NCI-H2107 treated with DMSO at 0.1 percent for 48 hours (cell line): ENCODE data around the gene CNGA1.

Source experiments
- DNase-seq: peaks from one replicate; lab custom pipeline; 2025; ENCODE audit not compliant: unreplicated experiment; lab: John Stamatoyannopoulos, UW

CNGA1 gene

DNA sequence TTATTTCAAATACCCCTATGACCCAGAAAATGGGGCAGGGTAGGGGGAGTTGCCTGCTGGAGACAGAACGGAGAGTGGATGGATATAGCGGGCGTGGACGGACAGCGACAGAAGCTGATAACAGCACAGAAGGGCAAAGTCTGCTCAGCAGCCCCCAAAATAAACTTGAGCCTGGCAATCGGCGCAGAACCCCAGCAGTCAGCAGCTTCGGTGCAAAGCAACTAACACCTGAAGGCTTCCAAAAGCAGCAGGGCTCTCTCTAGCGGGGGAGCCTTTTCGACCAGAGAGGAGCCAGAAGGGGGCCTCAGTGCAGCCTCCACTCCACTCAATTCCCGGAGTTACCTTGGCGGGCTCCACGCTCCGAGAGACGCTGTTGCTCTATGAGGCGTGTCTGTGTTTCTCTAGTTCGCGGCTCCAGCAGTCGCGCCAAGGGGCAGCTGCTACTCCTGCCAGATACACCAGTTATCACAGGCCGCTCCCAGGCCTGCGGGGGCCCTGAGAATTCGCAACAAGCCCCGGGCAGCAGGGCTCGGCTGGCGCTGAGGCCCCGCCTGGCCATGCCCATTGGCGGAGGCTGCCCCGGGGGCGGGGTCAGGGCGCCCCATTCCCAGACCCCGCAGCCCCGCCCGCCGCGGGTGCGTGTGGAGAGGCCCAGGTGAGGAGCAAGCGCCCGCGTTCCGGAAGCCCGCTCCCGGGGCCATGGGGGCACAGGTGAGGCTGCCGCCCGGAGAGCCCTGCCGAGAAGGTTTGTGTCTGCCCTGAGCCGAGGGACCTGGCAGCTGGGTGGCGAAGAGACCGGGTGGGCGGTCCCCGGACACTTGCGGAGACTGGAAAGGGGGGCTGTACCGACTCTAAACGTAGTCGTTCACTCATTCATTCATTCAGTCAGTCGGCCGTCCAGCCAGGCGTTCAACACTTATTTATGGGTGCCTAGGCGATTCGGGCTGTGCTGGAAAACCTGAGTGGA is at the start of gene CNGA1, which contains the start of gene NIPAL1:
CNGA1 (minus strand) TSS at position 541 of the 967 bp plus-strand sequence. CDS start 63,992 bp downstream, outside the sequence.
NIPAL1 (plus strand) TSS at position 632 of the 967 bp plus-strand sequence; CDS start at position 700, 68 bp downstream.
- DNase-seq, result peak; percentile 63

DNA sequence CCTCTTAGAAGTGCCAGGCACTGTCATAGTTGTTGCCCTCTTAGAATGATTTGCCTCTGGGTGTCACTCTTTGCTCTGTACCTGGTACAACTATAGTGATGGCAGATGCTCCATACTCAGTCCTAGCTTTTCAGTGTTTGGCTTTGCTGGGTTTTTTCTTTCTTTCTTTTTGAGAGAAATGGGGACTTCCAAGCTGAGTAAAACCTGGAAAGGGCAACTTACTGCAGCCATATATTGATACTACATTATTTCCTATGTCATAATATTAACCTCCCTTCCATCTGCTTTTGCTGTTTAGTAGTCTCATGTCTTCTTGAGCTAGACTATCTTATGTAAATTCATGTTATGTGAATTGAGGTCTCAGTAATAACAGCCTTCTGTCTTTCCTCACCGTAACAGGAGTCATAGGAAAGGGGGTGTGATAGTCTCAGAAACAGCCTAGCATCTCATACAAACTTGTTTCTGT is 49.1 kb upstream of the CNGA1 start:
- no peak for DNase-seq

- no peak for DNase-seq
These were observed 47.9 kb upstream of the CNGA1 start for GRCh38 chr4:48064349-48064748.

DNA sequence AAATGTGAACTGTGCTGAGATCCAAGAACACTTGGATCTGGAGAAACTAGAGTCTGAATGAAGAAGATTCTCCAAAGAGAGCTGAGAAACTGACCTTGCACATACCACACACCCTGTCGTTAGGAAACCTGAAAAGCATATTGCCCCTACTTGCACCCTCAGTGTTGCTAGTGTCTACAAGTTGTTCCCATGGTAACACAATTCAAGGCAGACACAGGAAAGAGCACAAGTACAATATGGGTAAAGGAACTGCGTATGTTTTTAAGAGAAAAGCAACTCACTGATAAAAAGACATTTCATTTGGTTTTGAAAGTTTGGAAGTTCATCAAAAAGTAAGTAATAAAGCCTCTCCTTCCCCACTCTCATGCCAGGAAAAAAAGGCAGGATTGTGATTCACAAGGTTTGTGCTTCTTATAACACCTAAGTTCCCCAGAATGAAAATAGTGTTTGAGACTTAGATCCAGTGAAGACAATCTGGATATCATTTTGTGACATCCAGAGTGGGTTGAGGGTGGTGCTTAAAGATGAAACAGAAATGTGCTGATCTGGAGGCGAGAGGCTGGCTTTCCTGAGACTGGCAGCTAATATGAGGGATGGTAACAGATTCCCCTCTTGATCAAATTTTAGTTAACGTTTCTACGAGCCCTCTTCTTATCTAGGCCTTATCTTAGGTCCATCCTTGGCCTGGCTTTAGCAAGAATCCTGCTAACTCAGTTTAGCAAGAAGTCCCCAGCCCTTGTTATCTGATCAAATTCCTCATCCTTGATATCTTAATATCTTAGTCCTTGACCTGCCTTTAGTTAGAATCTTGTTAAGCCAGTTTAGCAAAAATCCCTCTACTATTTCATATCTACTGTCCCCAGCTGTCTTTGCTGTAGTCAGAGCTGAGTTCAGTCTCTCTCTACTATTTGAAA is 42.4 kb upstream of the CNGA1 start:
- DNase-seq, result no peak

DNA sequence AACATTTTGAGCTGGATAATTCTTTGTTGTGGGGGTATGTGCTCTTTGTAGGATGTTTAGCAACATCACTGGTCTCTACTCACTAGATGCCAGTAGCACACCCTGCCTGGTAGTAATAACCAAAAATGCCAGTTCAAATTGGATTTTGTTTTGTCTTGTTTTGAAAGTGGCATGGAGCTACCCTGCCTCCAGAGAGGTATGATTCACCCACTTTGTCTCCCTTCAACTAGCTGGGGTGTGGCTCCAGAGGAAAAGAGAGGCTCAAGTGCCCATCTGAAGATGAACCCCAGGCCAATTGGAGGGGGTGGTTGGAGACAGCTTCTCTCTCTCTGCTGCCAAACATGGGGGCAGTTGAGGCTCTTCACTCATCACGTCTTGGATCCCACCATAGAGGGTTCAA is 34.6 kb upstream of the CNGA1 start:
- DNase-seq, result no peak

DNA sequence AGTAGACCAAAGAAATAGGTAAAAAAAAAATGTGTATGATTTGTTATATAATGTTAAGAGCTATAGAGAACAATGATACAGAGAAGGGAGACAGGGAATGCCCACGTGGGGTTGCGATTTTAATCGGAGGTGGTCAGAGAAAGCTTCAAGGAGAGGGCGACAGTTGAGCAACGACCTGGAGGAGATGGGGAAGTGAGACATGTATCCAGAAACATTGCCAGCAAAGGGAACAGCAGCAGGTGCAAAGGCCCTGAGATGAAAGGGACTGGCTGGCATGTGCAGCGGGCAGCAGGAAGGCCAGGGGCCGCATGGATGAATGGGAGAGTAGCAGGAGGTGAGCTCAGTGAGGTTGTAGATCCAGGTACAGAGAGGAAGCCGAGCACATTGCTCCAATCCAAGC is 33.0 kb upstream of the CNGA1 start:
- DNase-seq, result no peak

DNA sequence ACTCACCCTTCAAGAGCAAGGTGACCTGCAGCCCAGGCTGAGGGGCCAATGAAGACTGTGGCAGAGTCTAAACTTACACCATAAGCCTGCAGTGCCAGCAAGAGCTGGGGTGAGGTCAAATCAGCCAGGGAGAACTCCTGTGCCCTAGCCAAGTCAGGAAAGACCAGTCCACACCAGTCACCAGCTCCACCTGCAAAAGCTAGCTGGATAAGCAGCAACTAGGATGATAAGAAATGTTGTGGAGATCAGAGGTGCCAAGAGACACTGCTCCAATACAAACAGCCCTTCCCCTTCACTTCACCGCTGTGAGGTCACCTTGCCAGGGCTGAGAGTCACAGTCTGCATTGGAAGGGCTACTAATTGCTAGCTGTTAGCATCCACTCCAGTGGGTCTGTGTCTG is 31.4 kb upstream of the CNGA1 start:
- no peak for DNase-seq

- no peak for DNase-seq
These were observed 31.0 kb upstream of the CNGA1 start for GRCh38 chr4:48047421-48047844.

DNA sequence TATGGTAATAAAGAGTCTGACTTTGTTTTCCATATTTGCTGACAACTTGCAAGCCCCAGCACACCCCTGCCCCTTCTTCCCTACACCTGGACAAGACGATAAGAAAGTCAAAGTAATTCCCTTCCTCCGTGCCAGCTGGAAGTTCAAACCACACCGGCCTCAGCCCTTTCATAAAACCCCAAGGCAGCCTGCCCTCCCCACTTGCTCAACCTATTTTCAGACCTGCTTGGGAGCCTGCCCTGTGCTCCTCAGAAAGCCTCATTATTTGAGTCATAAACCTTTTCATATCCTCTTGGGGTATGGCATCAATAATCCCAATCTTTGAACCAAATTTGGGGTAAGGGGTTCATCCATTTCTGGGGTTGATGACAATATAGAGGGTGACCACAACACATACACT is 29.6 kb upstream of the CNGA1 start:
- no peak for DNase-seq

- DNase-seq, result no peak
These were observed 27.8 kb upstream of the CNGA1 start for GRCh38 chr4:48044298-48044697.

DNA sequence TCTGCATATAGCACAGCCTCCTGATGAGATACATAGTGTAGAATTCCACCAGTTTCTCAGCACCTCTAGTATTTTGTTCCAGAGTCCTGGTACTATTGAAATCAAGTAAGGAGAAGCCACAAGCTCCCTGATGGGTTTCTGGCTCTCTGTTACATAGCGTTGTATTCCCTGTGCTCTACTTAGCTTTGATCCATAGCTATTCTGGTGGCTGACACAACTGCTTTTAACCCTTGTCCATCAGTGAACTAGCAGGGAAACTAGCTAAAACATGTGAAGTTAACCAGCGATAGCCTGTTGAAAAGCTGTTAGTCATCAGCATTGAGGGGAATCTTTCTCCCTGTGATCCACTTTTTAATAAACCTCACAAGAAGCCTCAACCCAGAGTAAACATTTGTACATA is 27.0 kb upstream of the CNGA1 start:
- DNase-seq, result no peak

DNA sequence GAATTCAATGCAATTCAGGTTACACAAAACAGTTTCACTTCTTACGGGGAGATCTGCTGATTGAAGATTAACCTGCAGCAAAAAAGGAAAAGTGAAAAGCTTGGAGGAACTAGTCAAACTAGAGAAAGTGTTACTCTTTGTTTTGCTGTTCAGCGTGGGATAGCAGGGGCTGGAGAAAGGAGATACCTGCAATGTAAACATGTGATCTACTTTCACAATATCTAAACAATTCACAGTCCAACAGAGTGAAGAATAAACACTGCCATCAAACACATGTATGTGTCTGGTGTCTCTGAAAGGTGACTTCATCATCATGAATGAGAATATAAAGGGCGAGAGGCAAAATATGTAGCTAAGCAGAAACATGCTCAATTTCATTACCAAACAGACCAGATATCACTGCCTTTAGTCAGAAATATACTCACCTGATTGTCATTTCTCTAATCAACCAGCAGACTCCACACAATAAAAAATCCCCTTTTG is 26.5 kb upstream of the CNGA1 start:
- DNase-seq, result no peak

DNA sequence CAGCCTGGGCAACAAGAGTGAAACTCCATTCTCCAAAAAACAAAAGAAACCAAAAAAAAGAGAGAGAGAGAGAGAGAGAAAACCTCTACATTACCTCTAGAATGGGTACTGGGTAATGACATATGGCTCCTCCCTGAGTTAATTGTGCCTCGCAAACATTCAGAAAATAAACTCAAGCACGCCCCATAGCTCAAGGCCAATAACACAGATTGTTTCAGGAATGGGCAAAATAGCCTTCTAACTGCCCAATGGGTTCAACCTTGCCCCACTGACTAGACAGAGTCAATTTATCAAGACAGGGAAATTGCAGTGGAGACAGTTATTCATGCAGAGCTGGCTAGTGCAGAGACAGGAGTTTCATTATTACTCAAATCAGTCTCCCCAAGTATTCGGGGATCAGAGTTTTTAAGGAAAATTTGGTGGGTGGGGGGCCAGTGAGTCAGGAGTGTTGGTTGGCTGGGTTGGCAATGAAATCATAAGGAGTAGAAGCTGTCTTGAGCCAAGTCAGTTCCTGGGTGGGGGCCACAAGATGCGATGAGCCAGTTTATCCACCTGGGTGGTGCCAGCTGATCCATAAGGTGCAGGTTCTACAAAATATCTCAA is 25.2 kb upstream of the CNGA1 start:
- no peak for DNase-seq

- no peak for DNase-seq
These were observed 23.1 kb upstream of the CNGA1 start for GRCh38 chr4:48039561-48039960.

DNA sequence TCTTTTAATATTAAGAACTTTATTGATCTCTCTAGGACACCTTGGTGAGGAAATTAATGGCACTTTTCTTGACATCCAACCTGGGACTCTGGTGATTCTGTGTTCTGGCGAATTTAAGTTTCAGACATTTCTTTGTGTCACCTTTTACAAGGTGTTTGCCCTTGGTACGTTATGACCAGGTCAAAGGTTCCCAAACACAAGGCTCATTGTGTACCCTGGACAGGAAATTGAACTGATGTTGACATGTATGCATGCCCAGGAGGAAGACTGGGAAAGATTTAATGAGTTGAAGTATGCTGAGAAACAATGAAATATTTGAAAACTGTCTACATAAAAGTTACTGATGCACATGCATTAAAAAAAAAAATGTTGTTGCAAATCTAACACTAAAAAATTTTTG is 22.2 kb upstream of the CNGA1 start:
- no peak for DNase-seq

DNA sequence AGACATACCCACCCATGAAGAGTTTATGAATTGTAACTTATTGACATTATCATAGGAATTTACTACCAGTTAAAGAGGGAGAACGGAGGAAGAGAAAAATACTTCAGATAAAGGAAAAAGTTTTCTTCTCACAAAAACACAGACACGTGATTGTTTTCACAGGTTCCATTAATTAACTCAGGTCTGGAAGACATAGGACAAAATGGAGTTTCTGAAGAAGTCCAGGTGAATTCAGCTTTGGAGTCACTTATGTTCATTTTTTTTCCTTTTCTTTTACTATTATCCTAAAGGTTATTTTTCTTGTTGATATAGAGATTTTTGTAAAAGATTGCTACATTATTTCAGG is 20.6 kb upstream of the CNGA1 start:
- DNase-seq, result no peak

GRCh38 chr4:48035952-48036351 is 19.5 kb upstream of the CNGA1 start:
- DNase-seq, result no peak

DNA sequence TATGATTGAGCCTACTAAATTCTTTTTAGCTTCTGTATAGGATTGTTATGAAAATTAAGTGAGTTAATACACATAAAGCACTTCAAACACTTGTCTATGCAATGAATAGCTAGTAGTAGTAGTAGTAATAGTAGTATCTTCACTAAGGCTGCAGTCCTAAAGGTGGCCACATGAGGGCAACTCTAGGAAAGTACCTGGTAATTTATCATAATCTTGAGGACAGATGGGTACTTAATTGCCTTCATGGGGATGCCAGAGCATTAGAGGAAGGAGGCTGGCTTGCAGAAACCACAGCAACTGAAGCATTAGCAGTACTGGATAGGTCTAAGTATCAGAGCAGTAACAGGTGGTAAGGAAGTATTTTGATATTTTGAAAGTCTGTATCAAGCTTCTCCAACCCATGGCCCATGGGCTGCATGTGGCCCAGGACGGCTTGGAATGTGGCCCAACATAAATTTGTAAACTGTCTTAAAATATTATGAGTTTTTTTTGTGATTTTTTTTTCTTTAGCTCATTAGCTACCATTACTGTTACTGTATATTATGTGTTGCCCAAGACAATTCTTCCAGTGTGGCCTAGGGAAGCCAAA is 17.4 kb upstream of the CNGA1 start:
- DNase-seq, result no peak

DNA sequence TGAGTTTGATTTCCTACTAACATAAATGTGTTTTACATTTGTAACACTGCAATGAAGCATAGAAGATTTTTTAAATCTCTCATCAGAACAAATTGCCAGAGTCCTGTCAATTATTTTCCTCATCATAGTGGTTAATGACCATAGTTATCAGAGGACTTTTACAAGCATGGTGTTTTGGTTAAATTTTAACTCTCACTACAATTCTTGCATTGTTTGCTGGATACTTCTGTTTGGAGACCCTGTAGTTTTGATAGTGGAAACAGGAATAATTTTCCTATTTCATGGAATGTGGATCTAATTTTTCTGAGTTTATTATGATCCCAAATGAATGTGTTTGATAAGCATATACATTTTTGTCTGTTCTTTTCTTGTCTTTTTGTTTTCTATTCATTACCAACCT is 16.9 kb upstream of the CNGA1 start:
- DNase-seq, result no peak

DNA sequence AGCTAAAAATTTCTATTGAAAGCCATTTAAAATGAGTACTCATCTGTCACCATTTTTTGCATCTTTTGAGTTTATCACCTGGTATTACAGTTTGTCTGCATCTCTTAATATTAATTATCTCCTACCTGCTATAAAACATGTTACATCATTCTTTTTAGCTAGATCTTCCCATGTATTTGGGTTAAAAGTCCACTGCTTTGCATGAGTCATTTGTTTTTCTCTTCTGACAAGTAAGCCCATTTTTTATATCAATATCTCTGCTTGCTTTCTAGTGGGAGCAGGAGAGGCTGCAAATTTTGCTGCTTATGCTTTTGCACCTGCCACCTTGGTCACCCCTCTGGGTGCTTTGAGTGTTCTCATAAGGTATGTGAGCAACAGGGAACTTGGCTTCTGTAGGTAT is 16.2 kb upstream of the CNGA1 start:
- no peak for DNase-seq
